ENCODE data around the gene SPATS2L.

Gene SPATS2L

GRCh38 chr2:200496696-200497095 is 190.2 kb downstream of the SPATS2L start:
- Histone ChIP-seq H3K36me3 (ENCODE audit: insufficient read depth, low read length) (peaks cover 13% of the 10 kb centered on the region; the same call in 1 of the 2 replicates), H2AFZ (ENCODE audit: low read length) (no peak overlapping the region)
- no peak for TF ChIP-seq EZH2phosphoT487 (IDR thresholded peaks at IDR 0.05; ENCODE audit: borderline replicate concordance)
- TF ChIP-seq CTCF (conservative IDR thresholded peaks at IDR 0.05; ENCODE audit: low read length): no peak

GRCh38 chr2:200498402-200499162 is 192.1 kb downstream of the SPATS2L start:
- H3K4me3 ChIP-seq (ENCODE audit: low read length, poor library complexity, severe bottlenecking): no peak overlapping the region
- H4K20me1 ChIP-seq (ENCODE audit: insufficient read depth, low read length, poor library complexity, severe bottlenecking): no peaks in the 10 kb centered on the region
- no peaks in the 10 kb centered on the region for H3K27me3 ChIP-seq (ENCODE audit: insufficient read depth, low read length, poor library complexity, severe bottlenecking)
- no peak overlapping the region for H3K4me2 ChIP-seq (ENCODE audit: low read depth, low read length, poor library complexity, severe bottlenecking)
- no peaks in the 10 kb centered on the region for H3K79me2 ChIP-seq (ENCODE audit: insufficient read depth, low read length)
- H3K36me3 ChIP-seq (ENCODE audit: insufficient read depth, low read length): peaks cover 6% of the 10 kb centered on the region; the same call in 1 of the 2 replicates
- no peaks in the 10 kb centered on the region for H3K9me3 ChIP-seq (ENCODE audit: insufficient read depth, low read depth, low read length)
- no peaks in the 10 kb centered on the region for H3K4me1 ChIP-seq (ENCODE audit: insufficient read depth, low read length, poor library complexity, severe bottlenecking)
- H3K9me2 ChIP-seq (replicated peaks; ENCODE audit: low read depth, low read length): no peaks in the 10 kb centered on the region
- TF ChIP-seq CTCF (conservative IDR thresholded peaks at IDR 0.05; ENCODE audit: low read length): no peak
- TF ChIP-seq EZH2phosphoT487 (IDR thresholded peaks at IDR 0.05; ENCODE audit: borderline replicate concordance): no peak
- H3K9ac ChIP-seq (ENCODE audit: low read depth, low read length, poor library complexity, severe bottlenecking): no peak overlapping the region
- H3F3A ChIP-seq (ENCODE audit: low read depth): no peaks in the 10 kb centered on the region
- H2AFZ ChIP-seq (ENCODE audit: low read length): no peak overlapping the region

More at GRCh38 chr2:200496696-200497095, 190.2 kb downstream of the SPATS2L start:
- no peaks in the 10 kb centered on the region for H3F3A ChIP-seq (ENCODE audit: low read depth)
- no peak overlapping the region for H3K4me2 ChIP-seq (ENCODE audit: low read depth, low read length, poor library complexity, severe bottlenecking)
- H3K9me2 ChIP-seq (replicated peaks; ENCODE audit: low read depth, low read length): no peaks in the 10 kb centered on the region
- no peaks in the 10 kb centered on the region for H3K4me1 ChIP-seq (ENCODE audit: insufficient read depth, low read length, poor library complexity, severe bottlenecking)
- H3K4me3 ChIP-seq (ENCODE audit: low read length, poor library complexity, severe bottlenecking): no peak overlapping the region
- H4K20me1 ChIP-seq (ENCODE audit: insufficient read depth, low read length, poor library complexity, severe bottlenecking): no peaks in the 10 kb centered on the region
- H3K9me3 ChIP-seq (ENCODE audit: insufficient read depth, low read depth, low read length): no peaks in the 10 kb centered on the region
- H3K27me3 ChIP-seq (ENCODE audit: insufficient read depth, low read length, poor library complexity, severe bottlenecking): no peaks in the 10 kb centered on the region
- no peak overlapping the region for H3K9ac ChIP-seq (ENCODE audit: low read depth, low read length, poor library complexity, severe bottlenecking)
- no peaks in the 10 kb centered on the region for H3K79me2 ChIP-seq (ENCODE audit: insufficient read depth, low read length)

- Histone ChIP-seq H3K27me3 (ENCODE audit: insufficient read depth, low read length, poor library complexity, severe bottlenecking) (no peaks in the 10 kb centered on the region), H3K9me3 (ENCODE audit: insufficient read depth, low read depth, low read length) (no peaks in the 10 kb centered on the region), H3K36me3 (ENCODE audit: insufficient read depth, low read length) (peaks cover 5% of the 10 kb centered on the region; the same call in 1 of the 2 replicates), H3F3A (ENCODE audit: low read depth) (no peaks in the 10 kb centered on the region), H3K4me2 (ENCODE audit: low read depth, low read length, poor library complexity, severe bottlenecking) (no peak overlapping the region), H3K9ac (ENCODE audit: low read depth, low read length, poor library complexity, severe bottlenecking) (no peak overlapping the region), H3K9me2 (replicated peaks; ENCODE audit: low read depth, low read length) (no peaks in the 10 kb centered on the region), H2AFZ (ENCODE audit: low read length) (no peak overlapping the region), H3K79me2 (ENCODE audit: insufficient read depth, low read length) (no peaks in the 10 kb centered on the region), H3K4me3 (ENCODE audit: low read length, poor library complexity, severe bottlenecking) (no peak overlapping the region), H4K20me1 (ENCODE audit: insufficient read depth, low read length, poor library complexity, severe bottlenecking) (no peaks in the 10 kb centered on the region), H3K4me1 (ENCODE audit: insufficient read depth, low read length, poor library complexity, severe bottlenecking) (peaks cover 3% of the 10 kb centered on the region)
- TF ChIP-seq EZH2phosphoT487 (IDR thresholded peaks at IDR 0.05; ENCODE audit: borderline replicate concordance) (no peak), CTCF (conservative IDR thresholded peaks at IDR 0.05; ENCODE audit: low read length) (no peak)
Observed at GRCh38 chr2:200502196-200502595, 195.7 kb downstream of the SPATS2L start.

Data from Loucy (cell line).